HCT116 (cell line): Measurements from ENCODE around the gene MYL5. TPM values are rescaled to one million over a fixed set of nuclear protein-coding genes. Genes with fewer than 3 reads are reported as not detected.

Experiments
- ATAC-seq: fragments of 200-7000 bp; cut with Tn5 transposase; 2 replicates; pipeline ENCODE4 v1.9.1; 2020; ENCODE audit warnings: mild to moderate bottlenecking, moderate library complexity
- BruUV-seq: library from RNA; stranded (reverse); fragments of 400-500 nt; replicated peaks from 2 replicates; lab custom pipeline; 2021; lab: Mats Ljungman, UMichigan
- CTCF ChIA-PET: fragments of 300-600 bp; sonication (Branson Sonifier 250); formaldehyde crosslinking; loops from one replicate; lab custom pipeline; 2021; ENCODE audit warnings: antibody characterized with exemption; lab: Charles Lee
- POLR2A ChIA-PET: fragments of 300-600, 350-600 bp; sonication (Branson Sonifier 250); formaldehyde crosslinking; loops from one replicate; lab custom pipeline; 2021; ENCODE audit warnings: antibody characterized with exemption; lab: Charles Lee
- RAD21 ChIA-PET, 2 experiments: fragments of 300-600 bp; sonication (Branson Sonifier 250); formaldehyde crosslinking; loops; one replicate each; lab custom pipeline; 2023; ENCODE audit warnings: low total read pairs in 2 of 2; ENCODE audit not compliant: uncharacterized antibody in 2 of 2, unreplicated experiment in 2 of 2, low non-redundant PET in 1 of 2; lab: Charles Lee
- DNase-seq: peaks from one replicate; pipeline ENCODE4 v3.0.0-alpha.2; 2010; ENCODE audit warnings: low read depth, low spot score
- H2AFZ ChIP-seq: fragments of 200-600 bp; shearing (Covaris generic), sonication (generic); 2 replicates; pipeline ENCODE4 v1.6.1; 2017; ENCODE audit warnings: low read depth, mixed run types, mixed read lengths, antibody characterized with exemption, low read length; ENCODE audit not compliant: poor library complexity, severe bottlenecking
- H3K27ac ChIP-seq: 2 replicates; pipeline ENCODE4 v1.5.1; 2012; ENCODE audit warnings: low read depth, low read length
- H3K27me3 ChIP-seq: fragments of 200-600 bp; sonication (generic); 2 replicates; pipeline ENCODE4 v1.6.1; 2016; ENCODE audit warnings: mixed run types, low read length, mixed read lengths; ENCODE audit not compliant: insufficient read depth
- H3K36me3 ChIP-seq, 2 experiments: fragments of 200-500 bp in 1 of 2; fragments of 200-600 bp in 1 of 2; sonication (Bioruptor generic) in 1 of 2; sonication (generic) in 1 of 2; 2 replicates each; pipeline versions ENCODE4 v1.5.1 to v1.6.1; 2014 to 2016; ENCODE audit warnings: low read length in 2 of 2, inconsistent platforms in 1 of 2, mixed read lengths in 1 of 2, mixed run types in 1 of 2; ENCODE audit not compliant: insufficient read depth in 2 of 2, control insufficient read depth in 1 of 2
- H3K4me1 ChIP-seq, 2 experiments: fragments of 200-600 bp in 1 of 2; sonication (generic) in 1 of 2; 2 replicates each; pipeline versions ENCODE4 v1.5.1 to v1.6.1; 2012 to 2017; ENCODE audit warnings: low read length in 2 of 2, inconsistent platforms in 1 of 2, mild to moderate bottlenecking in 1 of 2, mixed read lengths in 1 of 2, mixed run types in 1 of 2, moderate library complexity in 1 of 2; ENCODE audit not compliant: insufficient read depth in 2 of 2, control insufficient read depth in 1 of 2
- H3K4me2 ChIP-seq: fragments of 200-600 bp; sonication (generic); 2 replicates; pipeline ENCODE4 v1.6.1; 2017; ENCODE audit warnings: mixed run types, low read length, mixed read lengths
- H3K4me3 ChIP-seq, 2 experiments: fragments of 200-600 bp in 1 of 2; sonication (generic) in 1 of 2; replicated peaks in 1 of 2; 2 replicates each; pipeline ENCODE4 v1.5.1; 2011 to 2016; ENCODE audit warnings: low read length in 2 of 2, control low read depth in 1 of 2, low read depth in 1 of 2, mild to moderate bottlenecking in 1 of 2, mixed read lengths in 1 of 2, mixed run types in 1 of 2
- H3K79me2 ChIP-seq: fragments of 200-600 bp; sonication (generic); 2 replicates; pipeline ENCODE4 v1.6.1; 2017; ENCODE audit warnings: mild to moderate bottlenecking, mixed run types, low read length, moderate library complexity, mixed read lengths; ENCODE audit not compliant: insufficient read depth
- H3K9ac ChIP-seq: fragments of 200-600 bp; sonication (generic); 2 replicates; pipeline ENCODE4 v1.6.1; 2016; ENCODE audit warnings: low read length, mixed read lengths
- H3K9me2 ChIP-seq: fragments of 200-600 bp; sonication (generic), shearing (Covaris generic); 2 replicates; pipeline ENCODE4 v1.6.1; 2017; ENCODE audit warnings: mixed run types, mild to moderate bottlenecking, moderate library complexity; ENCODE audit not compliant: insufficient read depth
- H3K9me3 ChIP-seq, 2 experiments: fragments of 200-500 bp in 1 of 2; fragments of 200-600 bp in 1 of 2; sonication (Bioruptor generic) in 1 of 2; sonication (generic) in 1 of 2; 2 replicates each; pipeline ENCODE4 v1.6.1; 2014 to 2017; ENCODE audit warnings: low read length in 2 of 2, mixed read lengths in 2 of 2, inconsistent platforms in 1 of 2, low read depth in 1 of 2, mild to moderate bottlenecking in 1 of 2, mixed run types in 1 of 2, moderate library complexity in 1 of 2; ENCODE audit not compliant: control insufficient read depth in 1 of 2, insufficient read depth in 1 of 2
- H4K20me1 ChIP-seq: fragments of 200-600 bp; sonication (generic), shearing (Covaris generic); 2 replicates; pipeline ENCODE4 v1.6.1; 2017; ENCODE audit warnings: mixed run types, mild to moderate bottlenecking, moderate library complexity; ENCODE audit not compliant: insufficient read depth
- CBX3 ChIP-seq: IDR thresholded peaks from 2 replicates; pipeline ENCODE4 v1.6.1; 2012; ENCODE audit warnings: low read depth
- CEBPB ChIP-seq: IDR thresholded peaks from 2 replicates; pipeline ENCODE4 v1.6.1; 2012; ENCODE audit warnings: low read depth
- ELF1 ChIP-seq: IDR thresholded peaks from 2 replicates; pipeline ENCODE4 v1.6.1; 2012; ENCODE audit warnings: low read depth, borderline replicate concordance
- JUND ChIP-seq: IDR thresholded peaks from 2 replicates; pipeline ENCODE4 v1.6.1; 2012
- POLR2A ChIP-seq: IDR thresholded peaks from 2 replicates; pipeline ENCODE4 v1.7.0; 2011; ENCODE audit warnings: borderline replicate concordance; ENCODE audit not compliant: insufficient read depth, insufficient read length; ENCODE audit errors: extremely low read depth
- POLR2AphosphoS5 ChIP-seq: IDR thresholded peaks from 2 replicates; pipeline ENCODE4 v1.6.1; 2011; ENCODE audit warnings: mild to moderate bottlenecking, low read depth, low read length, moderate library complexity
- SRF ChIP-seq: IDR thresholded peaks from 2 replicates; pipeline ENCODE4 v1.6.1; 2012; ENCODE audit warnings: low read depth
- intact Hi-C: fragments of 100-400 bp; cut with micrococcal nuclease; formaldehyde crosslinking; loops from 2 replicates; pipeline ENCODE4 v1.10.0; 2022
- total RNA-seq: library from RNA; stranded (reverse); gene quantifications from one replicate; pipeline ENCODE4 v1.2.1, GENCODE V29; 2021; ENCODE audit not compliant: unreplicated experiment
- TF ChIP-seq, protein P1 (sequence below): IDR thresholded peaks from 2 replicates; pipeline ENCODE4 v1.6.1; 2012
- TF ChIP-seq, protein P2 (sequence below): IDR thresholded peaks from 2 replicates; pipeline ENCODE4 v1.6.1; 2011; ENCODE audit warnings: mild to moderate bottlenecking, low read length, moderate library complexity; ENCODE audit not compliant: insufficient replicate concordance; ENCODE audit errors: extremely low read depth
- TF ChIP-seq, protein P3 (sequence below), 3 experiments: fragments of 200-600 bp in 1 of 3; sonication (generic) in 1 of 3; IDR thresholded peaks in 2 of 3; conservative IDR thresholded peaks in 1 of 3; 2 replicates each; pipeline ENCODE4 v1.5.1; 2012 to 2017; ENCODE audit warnings: low read depth in 2 of 3, low read length in 2 of 3, antibody characterized with exemption in 1 of 3, borderline replicate concordance in 1 of 3, control low read depth in 1 of 3, mild to moderate bottlenecking in 1 of 3, mixed read lengths in 1 of 3, mixed run types in 1 of 3, moderate library complexity in 1 of 3; ENCODE audit not compliant: insufficient read depth in 1 of 3
- TF ChIP-seq, protein P4 (sequence below): IDR thresholded peaks from 2 replicates; pipeline ENCODE4 v1.6.1; 2012; ENCODE audit warnings: low read depth

Gene MYL5
- total RNA-seq, 1 experiment from 2014 or later, result 14.0 TPM

DNA sequence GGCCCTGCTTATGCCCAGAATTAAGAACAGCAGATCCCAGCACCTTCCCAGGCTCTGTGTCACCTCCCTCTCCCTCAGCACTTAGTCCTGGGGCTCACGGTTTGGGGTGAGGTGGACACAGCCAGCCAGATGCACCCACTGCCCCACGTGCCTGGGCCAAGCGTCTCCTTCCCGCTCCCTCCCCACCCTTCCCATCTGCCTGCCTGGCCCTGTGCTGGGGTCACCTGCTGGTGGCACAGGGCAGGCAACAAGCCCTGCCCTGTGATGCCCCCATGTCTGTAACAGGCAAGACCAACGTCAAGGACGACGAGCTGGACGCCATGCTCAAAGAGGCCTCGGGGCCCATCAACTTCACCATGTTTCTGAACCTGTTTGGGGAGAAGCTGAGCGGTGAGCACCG is 5.3 kb downstream of the MYL5 start:
- H4K20me1 ChIP-seq, result no peaks in the 10 kb centered on the region
- ChIA-PET CTCF (no interaction called here), POLR2A (no interaction called here), RAD21 (no interaction called here)
- H3K27me3 ChIP-seq, result no peaks in the 10 kb centered on the region
- ATAC-seq (no peak), DNase-seq (no peak)
- no peaks in the 10 kb centered on the region for H3K9me3 ChIP-seq
- H3K4me3 ChIP-seq, result no peak overlapping the region
- H3K27ac ChIP-seq, result no peak overlapping the region
- no peak overlapping the region for H3K4me2 ChIP-seq
- H2AFZ ChIP-seq, result no peak overlapping the region
- H3K79me2 ChIP-seq, result peaks cover 7% of the 10 kb centered on the region; the same call in 1 of the 2 replicates
- no TSS peak for BruUV-seq
- peaks cover 23 to 59% of the 10 kb centered on the region in 2 experiments for H3K4me1 ChIP-seq
- TF ChIP-seq SRF (no peak), JUND (no peak), CBX3 (no peak), CEBPB (no peak), ELF1 (no peak), POLR2AphosphoS5 (no peak), POLR2A (no peak)
- TF ChIP-seq, protein P1, sequence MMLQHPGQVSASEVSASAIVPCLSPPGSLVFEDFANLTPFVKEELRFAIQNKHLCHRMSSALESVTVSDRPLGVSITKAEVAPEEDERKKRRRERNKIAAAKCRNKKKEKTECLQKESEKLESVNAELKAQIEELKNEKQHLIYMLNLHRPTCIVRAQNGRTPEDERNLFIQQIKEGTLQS, result no peak
- TF ChIP-seq, protein P2, sequence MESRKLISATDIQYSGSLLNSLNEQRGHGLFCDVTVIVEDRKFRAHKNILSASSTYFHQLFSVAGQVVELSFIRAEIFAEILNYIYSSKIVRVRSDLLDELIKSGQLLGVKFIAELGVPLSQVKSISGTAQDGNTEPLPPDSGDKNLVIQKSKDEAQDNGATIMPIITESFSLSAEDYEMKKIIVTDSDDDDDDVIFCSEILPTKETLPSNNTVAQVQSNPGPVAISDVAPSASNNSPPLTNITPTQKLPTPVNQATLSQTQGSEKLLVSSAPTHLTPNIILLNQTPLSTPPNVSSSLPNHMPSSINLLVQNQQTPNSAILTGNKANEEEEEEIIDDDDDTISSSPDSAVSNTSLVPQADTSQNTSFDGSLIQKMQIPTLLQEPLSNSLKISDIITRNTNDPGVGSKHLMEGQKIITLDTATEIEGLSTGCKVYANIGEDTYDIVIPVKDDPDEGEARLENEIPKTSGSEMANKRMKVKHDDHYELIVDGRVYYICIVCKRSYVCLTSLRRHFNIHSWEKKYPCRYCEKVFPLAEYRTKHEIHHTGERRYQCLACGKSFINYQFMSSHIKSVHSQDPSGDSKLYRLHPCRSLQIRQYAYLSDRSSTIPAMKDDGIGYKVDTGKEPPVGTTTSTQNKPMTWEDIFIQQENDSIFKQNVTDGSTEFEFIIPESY, result no peak
- TF ChIP-seq, protein P3, sequence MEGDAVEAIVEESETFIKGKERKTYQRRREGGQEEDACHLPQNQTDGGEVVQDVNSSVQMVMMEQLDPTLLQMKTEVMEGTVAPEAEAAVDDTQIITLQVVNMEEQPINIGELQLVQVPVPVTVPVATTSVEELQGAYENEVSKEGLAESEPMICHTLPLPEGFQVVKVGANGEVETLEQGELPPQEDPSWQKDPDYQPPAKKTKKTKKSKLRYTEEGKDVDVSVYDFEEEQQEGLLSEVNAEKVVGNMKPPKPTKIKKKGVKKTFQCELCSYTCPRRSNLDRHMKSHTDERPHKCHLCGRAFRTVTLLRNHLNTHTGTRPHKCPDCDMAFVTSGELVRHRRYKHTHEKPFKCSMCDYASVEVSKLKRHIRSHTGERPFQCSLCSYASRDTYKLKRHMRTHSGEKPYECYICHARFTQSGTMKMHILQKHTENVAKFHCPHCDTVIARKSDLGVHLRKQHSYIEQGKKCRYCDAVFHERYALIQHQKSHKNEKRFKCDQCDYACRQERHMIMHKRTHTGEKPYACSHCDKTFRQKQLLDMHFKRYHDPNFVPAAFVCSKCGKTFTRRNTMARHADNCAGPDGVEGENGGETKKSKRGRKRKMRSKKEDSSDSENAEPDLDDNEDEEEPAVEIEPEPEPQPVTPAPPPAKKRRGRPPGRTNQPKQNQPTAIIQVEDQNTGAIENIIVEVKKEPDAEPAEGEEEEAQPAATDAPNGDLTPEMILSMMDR (IDR thresholded peaks at IDR 0.05 in 2 of 3, conservative IDR thresholded peaks at IDR 0.05 in 1 of 3; ENCODE audit: borderline replicate concordance in 1 of 3, insufficient read depth in 1 of 3, low read depth in 2 of 3, low read length in 2 of 3), result no peak
- TF ChIP-seq, protein P4, sequence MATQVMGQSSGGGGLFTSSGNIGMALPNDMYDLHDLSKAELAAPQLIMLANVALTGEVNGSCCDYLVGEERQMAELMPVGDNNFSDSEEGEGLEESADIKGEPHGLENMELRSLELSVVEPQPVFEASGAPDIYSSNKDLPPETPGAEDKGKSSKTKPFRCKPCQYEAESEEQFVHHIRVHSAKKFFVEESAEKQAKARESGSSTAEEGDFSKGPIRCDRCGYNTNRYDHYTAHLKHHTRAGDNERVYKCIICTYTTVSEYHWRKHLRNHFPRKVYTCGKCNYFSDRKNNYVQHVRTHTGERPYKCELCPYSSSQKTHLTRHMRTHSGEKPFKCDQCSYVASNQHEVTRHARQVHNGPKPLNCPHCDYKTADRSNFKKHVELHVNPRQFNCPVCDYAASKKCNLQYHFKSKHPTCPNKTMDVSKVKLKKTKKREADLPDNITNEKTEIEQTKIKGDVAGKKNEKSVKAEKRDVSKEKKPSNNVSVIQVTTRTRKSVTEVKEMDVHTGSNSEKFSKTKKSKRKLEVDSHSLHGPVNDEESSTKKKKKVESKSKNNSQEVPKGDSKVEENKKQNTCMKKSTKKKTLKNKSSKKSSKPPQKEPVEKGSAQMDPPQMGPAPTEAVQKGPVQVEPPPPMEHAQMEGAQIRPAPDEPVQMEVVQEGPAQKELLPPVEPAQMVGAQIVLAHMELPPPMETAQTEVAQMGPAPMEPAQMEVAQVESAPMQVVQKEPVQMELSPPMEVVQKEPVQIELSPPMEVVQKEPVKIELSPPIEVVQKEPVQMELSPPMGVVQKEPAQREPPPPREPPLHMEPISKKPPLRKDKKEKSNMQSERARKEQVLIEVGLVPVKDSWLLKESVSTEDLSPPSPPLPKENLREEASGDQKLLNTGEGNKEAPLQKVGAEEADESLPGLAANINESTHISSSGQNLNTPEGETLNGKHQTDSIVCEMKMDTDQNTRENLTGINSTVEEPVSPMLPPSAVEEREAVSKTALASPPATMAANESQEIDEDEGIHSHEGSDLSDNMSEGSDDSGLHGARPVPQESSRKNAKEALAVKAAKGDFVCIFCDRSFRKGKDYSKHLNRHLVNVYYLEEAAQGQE, result no peak
- H3K9me2 ChIP-seq, result no peaks in the 10 kb centered on the region
- no peaks in the 10 kb centered on the region for H3K36me3 ChIP-seq
- intact Hi-C loops, result loop anchor here (10.0 kb wide), 1 partner anchor 205 kb away; no protein-coding TSS in a partner anchor
- no peak overlapping the region for H3K9ac ChIP-seq
